ENCODE data around the gene FAM111A. TPM values are rescaled to one million over a fixed set of nuclear protein-coding genes. Genes with fewer than 3 reads are reported as not detected.

The FAM111A gene
- total and polyA plus RNA-seq, 10 of the 15 experiments (the other 5 are each of a cell fraction or from before 2014, with no cell fraction given), result 26.6 to 95.0 (median 67.5) TPM

- no peak for TF ChIP-seq HSF1 (IDR thresholded peaks at IDR 0.05; ENCODE audit: low read depth, low read length)
- TF ChIP-seq IKZF2 (IDR thresholded peaks at IDR 0.05), result peak; percentile 92 to 93
- TF ChIP-seq PRDM15 (CRISPR knock-in tag; IDR thresholded peaks at IDR 0.05), result no peak
- no peak for TF ChIP-seq SUZ12 (IDR thresholded peaks at IDR 0.05; ENCODE audit: unreplicated experiment)
- TF ChIP-seq CTCF (IDR thresholded peaks at IDR 0.05 in 2 of 3, conservative IDR thresholded peaks at IDR 0.05 in 1 of 3; ENCODE audit: control insufficient read depth in 2 of 3, extremely low read depth in 1 of 3, insufficient read depth in 1 of 3, low read depth in 3 of 3, low read length in 3 of 3), result peak; percentile 39 to 54 (median 39)
- no peak for TF ChIP-seq PAX8 (IDR thresholded peaks at IDR 0.05)
- TF ChIP-seq IRF5 (IDR thresholded peaks at IDR 0.05; ENCODE audit: borderline replicate concordance), result no peak
- no peak for TF ChIP-seq SP1 (IDR thresholded peaks at IDR 0.05; ENCODE audit: low read depth, low read length)
- peak; percentile 62; the same call in 1 of the 2 replicates for TF ChIP-seq YY1 (IDR thresholded peaks at IDR 0.05; ENCODE audit: low read depth, low read length)
- TF ChIP-seq RAD51 (IDR thresholded peaks at IDR 0.05), result peak; percentile 55
- TF ChIP-seq BACH1 (IDR thresholded peaks at IDR 0.05; ENCODE audit: borderline replicate concordance), result 0 out of 2 replicates have a peak, but pooled peaks have one; percentile 41
- no peak for TF ChIP-seq ZZZ3 (IDR thresholded peaks at IDR 0.05; ENCODE audit: control insufficient read depth, insufficient read length, low read depth)
- TF ChIP-seq ZNF384 (IDR thresholded peaks at IDR 0.05; ENCODE audit: borderline replicate concordance, low read depth, low read length), result no peak
- no peak for TF ChIP-seq USF1 (IDR thresholded peaks at IDR 0.05; ENCODE audit: borderline replicate concordance, extremely low read length, insufficient read depth, low read depth, low read length)
- TF ChIP-seq BCL11A (IDR thresholded peaks at IDR 0.05; ENCODE audit: low read depth, low read length), result 0 out of 2 replicates have a peak, but pooled peaks have one; percentile 8
- TF ChIP-seq NKRF (conservative IDR thresholded peaks at IDR 0.05), result peak; percentile 75; the same call in 1 of the 2 replicates
Measured at GRCh38 chr11:59142530-59143507, at the start of gene FAM111A (continued).

All from GM12878 (cell line).